Liver (tissue), 9 donors: Measurements from ENCODE around the gene PRSS12. TPM values are rescaled to one million over a fixed set of nuclear protein-coding genes. Genes with fewer than 3 reads are reported as not detected.
"Not testable (repeated sequence)": the region's sequence is repeated elsewhere in the genome, so short reads cannot be mapped to it uniquely, and the experiment has no call there.

Source experiments
- DNase-seq: peaks from one replicate; pipeline ENCODE4 v3.0.0-alpha.2; 2017; ENCODE audit warnings: low spot score
- H3K27ac ChIP-seq, 2 donors: one replicate each; pipeline ENCODE4 v1.7.0; 2013; ENCODE audit warnings: inconsistent platforms in 2 of 2, low read length in 2 of 2, control low read depth in 1 of 2, low read depth in 1 of 2, mild to moderate bottlenecking in 1 of 2
- H3K27me3 ChIP-seq, 4 donors: one replicate each; pipeline versions ENCODE4 v1.6.1 to v1.7.0; 2013; ENCODE audit warnings: low read length in 3 of 4, inconsistent platforms in 1 of 4, mild to moderate bottlenecking in 1 of 4, moderate library complexity in 1 of 4; ENCODE audit not compliant: control insufficient read depth in 4 of 4, insufficient read depth in 4 of 4
- H3K36me3 ChIP-seq, 4 donors: one replicate each; pipeline versions ENCODE4 v1.6.1 to v1.7.0; 2013; ENCODE audit warnings: low read length in 3 of 4, mild to moderate bottlenecking in 3 of 4, low read depth in 1 of 4, moderate library complexity in 1 of 4; ENCODE audit not compliant: control insufficient read depth in 4 of 4, insufficient read depth in 3 of 4
- H3K4me1 ChIP-seq, 4 donors: one replicate each; pipeline versions ENCODE4 v1.6.1 to v1.7.0; 2013; ENCODE audit warnings: low read length in 3 of 4, mild to moderate bottlenecking in 3 of 4, moderate library complexity in 1 of 4; ENCODE audit not compliant: control insufficient read depth in 4 of 4, insufficient read depth in 4 of 4
- H3K4me3 ChIP-seq, 3 donors: one replicate each; pipeline versions ENCODE4 v1.6.1 to v1.7.0; 2013; ENCODE audit warnings: low read length in 3 of 3, control low read depth in 1 of 3, low read depth in 1 of 3, mild to moderate bottlenecking in 1 of 3
- H3K9ac ChIP-seq, 2 donors: one replicate each; pipeline ENCODE4 v1.7.0; 2013; ENCODE audit warnings: low read length in 2 of 2, mild to moderate bottlenecking in 2 of 2, moderate library complexity in 2 of 2, control low read depth in 1 of 2, low read depth in 1 of 2
- H3K9me3 ChIP-seq, 4 donors: one replicate each; pipeline versions ENCODE4 v1.6.1 to v1.7.0; 2013; ENCODE audit warnings: low read length in 3 of 4; ENCODE audit not compliant: control insufficient read depth in 4 of 4
- CTCF ChIP-seq: fragments of 150-350 bp; IDR thresholded peaks from 2 replicates; pipeline ENCODE4 v1.5.1; 2017; ENCODE audit warnings: improper control_type of control experiment, low read depth, low read length; ENCODE audit not compliant: missing input control
- EGR1 ChIP-seq, 2 donors: IDR thresholded peaks; 2 replicates each; pipeline ENCODE4 v1.6.1; 2016 to 2018; ENCODE audit warnings: antibody characterized with exemption in 2 of 2, low read depth in 2 of 2
- FOXA1 ChIP-seq: IDR thresholded peaks from 2 replicates; pipeline ENCODE4 v1.6.1; 2016; ENCODE audit warnings: antibody characterized with exemption
- FOXA2 ChIP-seq: IDR thresholded peaks from 2 replicates; pipeline ENCODE4 v1.6.1; 2016; ENCODE audit warnings: antibody characterized with exemption
- GABPA ChIP-seq, 2 donors: IDR thresholded peaks in 1 of 2; conservative IDR thresholded peaks in 1 of 2; 2 replicates each; pipeline ENCODE4 v1.6.1; 2016; ENCODE audit warnings: antibody characterized with exemption in 2 of 2, mild to moderate bottlenecking in 1 of 2, moderate library complexity in 1 of 2
- HNF4A ChIP-seq, 2 donors: conservative IDR thresholded peaks; 2 replicates each; pipeline ENCODE4 v1.6.1; 2016; ENCODE audit warnings: antibody characterized with exemption in 2 of 2, mild to moderate bottlenecking in 2 of 2
- HNF4G ChIP-seq: IDR thresholded peaks from 2 replicates; pipeline ENCODE4 v1.6.1; 2016; ENCODE audit warnings: antibody characterized with exemption
- JUND ChIP-seq, 2 donors: IDR thresholded peaks; 2 replicates each; pipeline ENCODE4 v1.6.1; 2016; ENCODE audit warnings: antibody characterized with exemption in 2 of 2
- MAX ChIP-seq: IDR thresholded peaks from 2 replicates; pipeline ENCODE4 v1.6.1; 2016; ENCODE audit warnings: antibody characterized with exemption
- NR2F2 ChIP-seq: IDR thresholded peaks from 2 replicates; pipeline ENCODE4 v1.6.1; 2016; ENCODE audit warnings: antibody characterized with exemption
- RAD21 ChIP-seq, 2 donors: IDR thresholded peaks; 2 replicates each; pipeline ENCODE4 v1.6.1; 2016; ENCODE audit warnings: antibody characterized with exemption in 2 of 2, mild to moderate bottlenecking in 2 of 2
- REST ChIP-seq: IDR thresholded peaks from 2 replicates; pipeline ENCODE4 v1.6.1; 2016; ENCODE audit warnings: antibody characterized with exemption, mild to moderate bottlenecking
- RXRA ChIP-seq, 2 donors: IDR thresholded peaks; 2 replicates each; pipeline ENCODE4 v1.6.1; 2017 to 2018; ENCODE audit warnings: antibody characterized with exemption in 2 of 2, mild to moderate bottlenecking in 1 of 2
- SP1 ChIP-seq: IDR thresholded peaks from 2 replicates; pipeline ENCODE4 v1.6.1; 2018; ENCODE audit warnings: antibody characterized with exemption, mild to moderate bottlenecking
- TAF1 ChIP-seq: conservative IDR thresholded peaks from 2 replicates; pipeline ENCODE4 v1.6.1; 2016; ENCODE audit warnings: antibody characterized with exemption, mild to moderate bottlenecking
- YY1 ChIP-seq: IDR thresholded peaks from 2 replicates; pipeline ENCODE4 v1.6.1; 2016; ENCODE audit warnings: antibody characterized with exemption, mild to moderate bottlenecking
- WGBS: extraction: QIAGEN DNeasy Blood & Tissue Kit; methylation state at CpG from one replicate; pipeline ENCODE4 v1.1.7; 2013; 5-methylcytosine and 5-hydroxymethylcytosine counted together
- polyA plus RNA-seq, 2 donors: library from polyadenylated mRNA; stranded (reverse) in 1 of 2; unstranded in 1 of 2; fragments of 200-250 nt in 1 of 2; fragments of >200 nt in 1 of 2; fragmentation: Nextera tagmentation in 1 of 2; extraction: Ambion mirVana in 1 of 2; gene quantifications; one replicate each; pipeline versions ENCODE4 v1.2.1 to v1.2.3, GENCODE V29; 2013 to 2015
- total RNA-seq, 2 donors: library from RNA; depleted of rRNA; stranded (reverse); fragments of >200 nt; gene quantifications; one replicate each; pipeline ENCODE4 v1.2.3, GENCODE V29; 2014
- TF ChIP-seq, protein P1 (sequence below): IDR thresholded peaks from 2 replicates; pipeline ENCODE4 v1.6.1; 2016; ENCODE audit warnings: antibody characterized with exemption
- TF ChIP-seq, protein P2 (sequence below): IDR thresholded peaks from 2 replicates; pipeline ENCODE4 v1.6.1; 2016; ENCODE audit warnings: antibody characterized with exemption
- donor health status: healthy.
- donor health status: healthy.
- donor health status: healthy.
- donor health status: healthy.
- donor health status: healthy.

The PRSS12 gene
- total and polyA plus RNA-seq, 4 donors: 0.07 to 0.25 (median 0.10) TPM

GRCh38 chr4:118396881-118397622 is 44.2 kb upstream of the PRSS12 start (continued):
- TF ChIP-seq HNF4G: no peak
- no peak for TF ChIP-seq SP1
- TF ChIP-seq GABPA (IDR thresholded peaks at IDR 0.05 in 1 of 2, conservative IDR thresholded peaks at IDR 0.05 in 1 of 2): no peak
- TF ChIP-seq, protein P1, sequence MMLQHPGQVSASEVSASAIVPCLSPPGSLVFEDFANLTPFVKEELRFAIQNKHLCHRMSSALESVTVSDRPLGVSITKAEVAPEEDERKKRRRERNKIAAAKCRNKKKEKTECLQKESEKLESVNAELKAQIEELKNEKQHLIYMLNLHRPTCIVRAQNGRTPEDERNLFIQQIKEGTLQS: no peak

- Histone ChIP-seq H3K4me3 (no peak overlapping the region), H3K9ac (no peak overlapping the region), H3K9me3 (peaks cover 0 to 6% (median under 1%) of the 10 kb centered on the region in 4 donors), H3K36me3 (no peaks in the 10 kb centered on the region), H3K27me3 (no peaks in the 10 kb centered on the region), H3K4me1 (no peaks in the 10 kb centered on the region), H3K27ac (no peak overlapping the region)
- TF ChIP-seq, protein P1: no peak
- TF ChIP-seq RXRA (IDR thresholded peaks at IDR 0.05) (no peak), FOXA2 (no peak), REST (no peak), GABPA (IDR thresholded peaks at IDR 0.05 in 1 of 2, conservative IDR thresholded peaks at IDR 0.05 in 1 of 2) (no peak), JUND (IDR thresholded peaks at IDR 0.05) (no peak), NR2F2 (no peak), SP1 (no peak), YY1 (no peak), HNF4A (conservative IDR thresholded peaks at IDR 0.05) (no peak), EGR1 (IDR thresholded peaks at IDR 0.05; ENCODE audit: low read depth in 2 of 2) (no peak), MAX (no peak), HNF4G (no peak), TAF1 (no peak), FOXA1 (no peak), CTCF (no peak), RAD21 (IDR thresholded peaks at IDR 0.05) (no peak)
- TF ChIP-seq, protein P2, sequence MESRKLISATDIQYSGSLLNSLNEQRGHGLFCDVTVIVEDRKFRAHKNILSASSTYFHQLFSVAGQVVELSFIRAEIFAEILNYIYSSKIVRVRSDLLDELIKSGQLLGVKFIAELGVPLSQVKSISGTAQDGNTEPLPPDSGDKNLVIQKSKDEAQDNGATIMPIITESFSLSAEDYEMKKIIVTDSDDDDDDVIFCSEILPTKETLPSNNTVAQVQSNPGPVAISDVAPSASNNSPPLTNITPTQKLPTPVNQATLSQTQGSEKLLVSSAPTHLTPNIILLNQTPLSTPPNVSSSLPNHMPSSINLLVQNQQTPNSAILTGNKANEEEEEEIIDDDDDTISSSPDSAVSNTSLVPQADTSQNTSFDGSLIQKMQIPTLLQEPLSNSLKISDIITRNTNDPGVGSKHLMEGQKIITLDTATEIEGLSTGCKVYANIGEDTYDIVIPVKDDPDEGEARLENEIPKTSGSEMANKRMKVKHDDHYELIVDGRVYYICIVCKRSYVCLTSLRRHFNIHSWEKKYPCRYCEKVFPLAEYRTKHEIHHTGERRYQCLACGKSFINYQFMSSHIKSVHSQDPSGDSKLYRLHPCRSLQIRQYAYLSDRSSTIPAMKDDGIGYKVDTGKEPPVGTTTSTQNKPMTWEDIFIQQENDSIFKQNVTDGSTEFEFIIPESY: no peak
- 65% methylated on average over 3 of the region's 3 CpGs for WGBS
- no peak for DNase-seq
These were observed 42.3 kb upstream of the PRSS12 start for GRCh38 chr4:118395057-118395644.

DNA sequence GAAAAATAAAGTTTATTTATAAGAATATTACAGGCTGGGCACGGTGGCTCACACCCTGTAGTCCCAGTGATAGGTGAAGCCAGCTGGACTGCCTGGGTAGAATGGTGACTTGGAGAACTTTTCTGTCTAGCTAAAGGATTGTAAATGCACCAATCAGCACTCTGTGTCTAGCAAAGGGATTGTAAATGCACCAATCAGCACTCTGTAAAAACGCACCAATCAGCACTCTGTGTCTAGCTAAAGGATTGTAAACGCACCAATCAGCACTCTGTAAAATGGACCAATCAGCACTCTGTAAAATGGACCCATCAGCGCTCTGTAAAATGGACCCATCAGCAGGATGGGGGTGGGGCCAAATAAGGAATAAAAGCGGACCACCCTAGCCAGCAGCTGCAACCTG is 39.7 kb upstream of the PRSS12 start:
- not testable (repeated sequence) for H3K27ac ChIP-seq, H3K4me3 ChIP-seq, H3K9ac ChIP-seq, H3K4me1 ChIP-seq, H3K36me3 ChIP-seq, DNase-seq, H3K27me3 ChIP-seq
- H3K9me3 ChIP-seq: peaks cover 0 to 10% (median under 1%) of the 10 kb centered on the region in 4 donors
- WGBS: 94% methylated on average over 5 of the region's 5 CpGs
